ENCODE measurements around the gene SERPINB10.

SERPINB10 gene

GRCh38 chr18:63887424-63887823 lies 20.3 kb upstream of the SERPINB10 start, which contains the start of gene SERPINB2:
SERPINB2 (plus strand) TSS chr18:63887705; CDS start chr18:63891445, 3,740 bp downstream.
- Histone ChIP-seq H3K4me1 (peaks cover 0 to 9% (median 0%) of the 10 kb centered on the region in 4 donors), H3K9me3 (no peaks in the 10 kb centered on the region), H3K27ac (no peak within 1 kb of the TSS), H3K27me3 (no peaks in the 10 kb centered on the region), H3K36me3 (no peaks in the 10 kb centered on the region), H3K4me3 (no peak within 1 kb of the TSS)
- TF ChIP-seq CTCF (IDR thresholded peaks at IDR 0.05) = no peak
- no peak for DNase-seq
- intact Hi-C loops (cut with DNase I; ENCODE audit: low total_unique reads) = no loop called here

- H3K4me3 ChIP-seq = no peak overlapping the region
- H3K27me3 ChIP-seq = no peaks in the 10 kb centered on the region
- H3K27ac ChIP-seq = no peak overlapping the region
- no peaks in the 10 kb centered on the region for H3K36me3 ChIP-seq
- H3K4me1 ChIP-seq = no peaks in the 10 kb centered on the region
- DNase-seq = no peak
- intact Hi-C loops (cut with DNase I; ENCODE audit: low total_unique reads) = no loop called here
- H3K9me3 ChIP-seq = no peaks in the 10 kb centered on the region
- no peak for TF ChIP-seq CTCF (IDR thresholded peaks at IDR 0.05)
Observed at GRCh38 chr18:63888470-63889190, 19.1 kb upstream of the SERPINB10 start.

GRCh38 chr18:63889626-63890025 lies 18.1 kb upstream of the SERPINB10 start:
- intact Hi-C loops (cut with DNase I; ENCODE audit: low total_unique reads) = no loop called here
- H3K4me1 ChIP-seq = no peaks in the 10 kb centered on the region
- no peak overlapping the region for H3K4me3 ChIP-seq
- no peaks in the 10 kb centered on the region for H3K27me3 ChIP-seq
- H3K9me3 ChIP-seq = no peaks in the 10 kb centered on the region
- no peak for DNase-seq
- H3K27ac ChIP-seq = no peak overlapping the region
- no peak for TF ChIP-seq CTCF (IDR thresholded peaks at IDR 0.05)
- no peaks in the 10 kb centered on the region for H3K36me3 ChIP-seq

- no peak overlapping the region for H3K4me3 ChIP-seq
- intact Hi-C loops (cut with DNase I; ENCODE audit: low total_unique reads) = no loop called here
- DNase-seq = no peak
- TF ChIP-seq CTCF (IDR thresholded peaks at IDR 0.05) = no peak
- H3K9me3 ChIP-seq = no peaks in the 10 kb centered on the region
- no peaks in the 10 kb centered on the region for H3K27me3 ChIP-seq
- H3K36me3 ChIP-seq = no peaks in the 10 kb centered on the region
- no peak overlapping the region for H3K27ac ChIP-seq
- no peaks in the 10 kb centered on the region for H3K4me1 ChIP-seq
Observed at GRCh38 chr18:63890237-63890949, 17.4 kb upstream of the SERPINB10 start.

- TF ChIP-seq CTCF (IDR thresholded peaks at IDR 0.05) = no peak
- no peak for DNase-seq
- H3K36me3 ChIP-seq = no peaks in the 10 kb centered on the region
Observed at GRCh38 chr18:63890950-63891304, 16.8 kb upstream of the SERPINB10 start.

More at GRCh38 chr18:63890950-63891304, 16.8 kb upstream of the SERPINB10 start:
- H3K9me3 ChIP-seq = no peaks in the 10 kb centered on the region
- H3K4me1 ChIP-seq = no peaks in the 10 kb centered on the region
- no peak overlapping the region for H3K4me3 ChIP-seq
- intact Hi-C loops (cut with DNase I; ENCODE audit: low total_unique reads) = no loop called here
- no peaks in the 10 kb centered on the region for H3K27me3 ChIP-seq
- H3K27ac ChIP-seq = no peak overlapping the region
